Measurements from ENCODE around the gene CCDC171. TPM values are rescaled to one million over a fixed set of nuclear protein-coding genes. Genes with fewer than 3 reads are reported as not detected.

The CCDC171 gene
- total and polyA plus RNA-seq, 2 of the 13 experiments (the other 11 are each of a cell fraction or from before 2014, with no cell fraction given), result 0.95 to 2.5 TPM

- CTCF ChIA-PET (ENCODE audit: low intra/inter-chr PET ratio, low total read pairs), result no interaction called here
- H3K4me1 ChIP-seq (ENCODE audit: insufficient read depth, low read length), result no peaks in the 10 kb centered on the region
- DNase-seq (ENCODE audit: low spot score) (no peak), FAIRE-seq (no peak), ATAC-seq (no peak)
- WGBS (ENCODE audit: low lambda C conversion rate), result 97% methylated on average over 1 of the region's 1 CpG
- no peaks in the 10 kb centered on the region for H4K20me1 ChIP-seq (ENCODE audit: insufficient read depth, low read length)
- no peak overlapping the region for H3K27ac ChIP-seq (ENCODE audit: extremely low read length, insufficient read depth, low read length)
- H3K9me3 ChIP-seq (ENCODE audit: low read length), result no peaks in the 10 kb centered on the region
- no peak overlapping the region for H2AFZ ChIP-seq (ENCODE audit: low read length)
- H3K36me3 ChIP-seq (replicated peaks in 1 of 2; ENCODE audit: control insufficient read depth in 1 of 2, insufficient read depth in 2 of 2, low read length in 2 of 2), result no peaks in the 10 kb centered on the region
- TF ChIP-seq KIAA2018 (CRISPR knock-in tag; IDR thresholded peaks at IDR 0.05; ENCODE audit: borderline replicate concordance), result no peak
- TF ChIP-seq, protein P1, sequence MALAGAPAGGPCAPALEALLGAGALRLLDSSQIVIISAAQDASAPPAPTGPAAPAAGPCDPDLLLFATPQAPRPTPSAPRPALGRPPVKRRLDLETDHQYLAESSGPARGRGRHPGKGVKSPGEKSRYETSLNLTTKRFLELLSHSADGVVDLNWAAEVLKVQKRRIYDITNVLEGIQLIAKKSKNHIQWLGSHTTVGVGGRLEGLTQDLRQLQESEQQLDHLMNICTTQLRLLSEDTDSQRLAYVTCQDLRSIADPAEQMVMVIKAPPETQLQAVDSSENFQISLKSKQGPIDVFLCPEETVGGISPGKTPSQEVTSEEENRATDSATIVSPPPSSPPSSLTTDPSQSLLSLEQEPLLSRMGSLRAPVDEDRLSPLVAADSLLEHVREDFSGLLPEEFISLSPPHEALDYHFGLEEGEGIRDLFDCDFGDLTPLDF (CRISPR knock-in tag; IDR thresholded peaks at IDR 0.05), result no peak
- H3K79me2 ChIP-seq (ENCODE audit: insufficient read depth, low read length), result no peaks in the 10 kb centered on the region
- no peak overlapping the region for H3K9ac ChIP-seq (ENCODE audit: insufficient read depth, low read depth, low read length)
- in situ Hi-C loops (cut with HindIII; ENCODE audit: extremely low pct_ligation_motif_present, low pct_unique_long_range_greater_than_20kb) (no loop called here), intact Hi-C loops (cut with micrococcal nuclease; ENCODE audit: unreplicated experiment) (no loop called here)
- H3K4me3 ChIP-seq (replicated peaks in 1 of 3; ENCODE audit: insufficient read depth in 1 of 3, low read depth in 2 of 3, low read length in 3 of 3), result no peak overlapping the region
- POLR2A ChIA-PET, result no interaction called here
- H3K27me3 ChIP-seq (ENCODE audit: control insufficient read depth in 1 of 2, insufficient read depth in 2 of 2, low read length in 2 of 2), result no peaks in the 10 kb centered on the region
- H3K4me2 ChIP-seq (ENCODE audit: low read depth, low read length), result no peak overlapping the region
- BruUV-seq (replicated peaks), result no TSS peak
Observed at GRCh38 chr9:15831384-15831783, 278.5 kb downstream of the CCDC171 start.

Measured in HepG2 (cell line).